Measurements from ENCODE around the gene ZNF785.
"Not testable (repeated sequence)": the region's sequence is repeated elsewhere in the genome, so short reads cannot be mapped to it uniquely, and the experiment has no call there.

The ZNF785 gene

DNA sequence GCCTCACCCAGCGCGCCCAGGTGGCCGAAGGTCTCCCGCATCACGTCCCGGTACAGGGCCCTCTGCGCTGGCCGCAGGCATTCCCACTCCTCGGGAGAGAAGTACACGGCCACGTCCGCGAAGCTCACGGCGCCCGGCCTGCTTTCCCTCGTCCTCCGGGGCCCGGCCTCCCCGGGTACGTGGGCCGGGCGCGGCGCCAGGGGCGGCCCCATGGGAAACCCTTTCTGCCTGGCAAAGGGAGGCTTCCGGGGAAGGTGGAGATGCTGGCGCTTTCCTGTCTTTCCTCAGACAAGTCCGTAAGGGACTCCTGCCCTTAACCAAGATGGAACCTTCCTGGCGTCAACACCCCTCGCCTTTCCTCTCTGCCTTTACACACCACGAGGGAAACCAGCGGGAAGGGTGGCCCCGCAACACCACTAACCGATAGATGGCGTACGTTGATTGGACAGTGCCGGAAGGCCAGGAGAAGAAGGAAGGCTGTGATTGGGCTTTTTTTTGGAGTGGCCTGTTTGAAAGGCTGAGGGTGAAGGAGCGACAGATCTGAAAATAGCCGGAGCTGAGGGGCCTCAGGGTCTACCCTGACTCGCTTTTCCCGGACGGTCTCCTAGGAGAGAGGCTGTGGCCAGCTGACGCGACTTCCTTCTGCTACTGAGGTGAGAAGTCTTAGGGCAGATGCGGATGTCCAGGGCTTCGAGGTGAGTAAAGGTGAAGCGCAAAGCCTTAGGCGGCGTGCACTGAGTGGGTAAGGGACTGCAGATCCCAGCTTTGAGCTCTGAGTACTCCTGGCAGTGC is at the start of gene ZNF785:
Gene ZNF785, minus strand, starts transcription at position 298 of the 792 bp plus-strand sequence. Its CDS starts 86 bp downstream, at position 212.
- DNase-seq: peak; percentile 93

DNA sequence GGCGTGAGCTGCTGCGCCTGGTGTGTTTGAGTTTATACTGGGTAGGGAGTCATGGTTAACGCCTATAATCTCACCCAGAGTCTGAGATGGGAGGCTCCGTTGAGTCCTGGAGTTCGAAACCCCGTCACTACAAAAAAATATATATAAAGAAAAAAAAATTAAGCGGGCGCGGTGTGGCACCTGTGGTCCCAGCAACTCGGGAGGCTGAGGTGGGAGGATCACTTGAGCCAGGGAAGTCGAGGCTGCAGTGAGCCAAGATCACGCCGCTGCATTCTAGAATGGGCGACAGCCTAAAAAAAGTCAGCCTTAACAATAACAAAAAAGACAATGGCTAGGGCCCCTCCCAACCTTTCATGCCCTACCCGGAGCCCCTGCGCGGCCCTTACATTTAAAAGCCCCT is 48.0 kb upstream of the ZNF785 start:
- no peak for DNase-seq

DNA sequence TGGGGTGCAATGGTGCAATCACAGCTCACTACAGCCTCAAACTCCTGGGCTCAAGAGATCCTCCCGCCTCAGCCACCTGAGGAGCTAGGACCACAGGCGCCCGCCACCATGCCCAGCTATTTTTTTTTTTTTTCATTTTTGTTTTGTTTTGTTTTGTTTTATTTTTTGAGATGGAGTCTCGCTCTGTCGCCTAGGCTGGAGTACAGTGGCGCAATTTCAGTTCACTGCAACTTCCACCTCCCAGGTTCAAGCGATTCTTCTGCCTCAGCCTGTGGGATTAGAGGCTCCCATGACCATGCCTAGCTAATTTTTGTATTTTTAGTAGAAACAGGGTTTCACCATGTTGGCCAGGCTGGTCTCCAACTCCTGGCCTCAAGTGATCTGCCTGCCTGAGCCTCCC is 47.0 kb upstream of the ZNF785 start:
- DNase-seq: not testable (repeated sequence)

DNA sequence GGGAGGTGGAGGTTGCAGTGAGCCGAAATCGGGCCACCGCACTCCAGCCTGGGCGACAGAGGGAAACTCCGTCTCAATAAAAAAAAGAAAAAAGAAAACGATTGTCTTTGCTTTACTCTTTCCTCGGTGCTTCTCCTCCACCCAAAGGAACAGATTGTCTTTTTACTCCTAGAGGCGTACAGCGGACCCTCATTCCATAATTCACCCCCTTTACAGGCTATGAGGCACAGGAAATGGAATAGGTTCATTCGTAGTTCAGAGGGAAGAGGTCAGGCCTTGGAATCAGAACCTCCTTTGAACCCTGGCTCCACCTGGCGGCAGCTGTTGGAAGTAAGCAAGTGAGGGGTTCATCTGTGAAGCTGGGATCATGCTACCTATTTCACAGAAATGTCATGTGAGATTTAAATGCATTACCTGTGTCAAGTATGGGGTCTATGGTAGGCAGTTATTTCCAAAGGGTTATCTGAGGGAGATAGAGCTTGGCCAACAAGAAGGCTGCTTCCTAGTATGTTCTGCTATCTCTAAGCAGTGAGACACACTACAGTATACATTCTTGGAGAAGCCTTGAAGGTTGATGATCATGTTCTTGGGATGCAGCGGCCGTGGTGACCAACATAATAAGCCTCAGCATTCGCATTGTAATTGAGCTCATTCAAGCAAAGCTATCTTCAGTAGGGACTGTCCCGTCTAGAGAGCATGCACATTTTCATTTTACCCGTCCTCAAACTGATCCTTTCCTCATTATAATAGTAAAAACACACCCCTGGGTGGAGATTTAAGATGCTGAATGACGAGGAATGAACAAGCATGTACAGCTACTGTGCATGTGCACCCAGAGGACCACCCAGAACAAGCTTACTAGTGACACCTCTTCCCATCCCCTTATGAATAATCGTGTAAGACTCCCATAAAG is 43.4 kb upstream of the ZNF785 start:
- peak; percentile 91 for DNase-seq

DNA sequence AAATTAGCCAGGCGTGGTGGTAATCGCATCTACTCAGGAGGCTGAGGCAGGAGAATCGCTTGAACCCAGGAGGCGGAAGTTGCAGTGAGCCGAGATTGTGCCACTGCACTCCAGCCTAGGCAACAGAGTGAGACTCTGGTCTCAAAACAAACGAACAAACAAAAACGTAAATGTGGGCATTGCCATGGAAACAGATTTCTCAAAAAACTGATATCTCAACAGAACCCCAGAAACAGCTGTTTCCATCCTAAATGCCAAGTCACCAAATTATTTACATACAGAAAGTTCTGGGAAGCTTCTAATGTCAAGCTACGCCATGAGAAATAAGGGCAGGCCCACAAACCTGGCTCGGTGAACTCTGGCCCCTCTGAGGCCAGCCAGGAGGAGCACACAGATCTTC is 40.7 kb upstream of the ZNF785 start:
- no peak for DNase-seq

DNA sequence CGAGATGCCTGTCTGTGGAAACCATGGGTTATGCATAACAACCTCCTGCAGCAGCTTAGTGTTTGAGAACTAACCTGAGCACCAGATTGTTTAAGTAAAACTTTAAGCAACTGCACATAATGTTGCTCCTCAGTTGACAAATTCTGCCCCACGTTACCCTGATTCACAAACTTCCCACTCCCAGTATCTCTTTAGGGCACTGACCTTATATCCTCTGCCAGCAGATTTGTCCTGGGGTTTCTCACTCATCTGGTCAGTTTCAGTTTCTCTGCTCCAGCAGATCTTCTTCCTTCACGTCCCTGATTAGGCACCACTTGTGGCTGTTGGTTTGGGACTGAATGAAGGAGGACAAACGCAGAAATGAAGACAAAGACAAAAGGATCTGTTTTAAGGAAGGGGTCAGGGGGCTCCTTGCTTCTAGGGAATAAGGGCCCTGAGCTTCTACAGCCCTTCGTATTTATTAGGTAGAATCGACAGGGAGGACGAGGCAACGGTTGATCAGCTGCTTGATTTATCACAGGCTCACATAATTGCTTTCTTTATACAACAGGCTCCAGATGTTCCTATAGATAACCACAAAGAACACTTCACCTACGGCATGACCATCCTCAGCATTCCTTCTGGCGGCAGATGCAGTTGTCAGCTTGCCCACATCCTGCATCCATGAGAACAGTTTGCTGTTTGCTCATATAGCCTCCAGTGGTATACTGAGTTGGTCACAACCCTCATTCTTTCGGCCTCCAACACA is 38.2 kb upstream of the ZNF785 start:
- DNase-seq: no peak

DNA sequence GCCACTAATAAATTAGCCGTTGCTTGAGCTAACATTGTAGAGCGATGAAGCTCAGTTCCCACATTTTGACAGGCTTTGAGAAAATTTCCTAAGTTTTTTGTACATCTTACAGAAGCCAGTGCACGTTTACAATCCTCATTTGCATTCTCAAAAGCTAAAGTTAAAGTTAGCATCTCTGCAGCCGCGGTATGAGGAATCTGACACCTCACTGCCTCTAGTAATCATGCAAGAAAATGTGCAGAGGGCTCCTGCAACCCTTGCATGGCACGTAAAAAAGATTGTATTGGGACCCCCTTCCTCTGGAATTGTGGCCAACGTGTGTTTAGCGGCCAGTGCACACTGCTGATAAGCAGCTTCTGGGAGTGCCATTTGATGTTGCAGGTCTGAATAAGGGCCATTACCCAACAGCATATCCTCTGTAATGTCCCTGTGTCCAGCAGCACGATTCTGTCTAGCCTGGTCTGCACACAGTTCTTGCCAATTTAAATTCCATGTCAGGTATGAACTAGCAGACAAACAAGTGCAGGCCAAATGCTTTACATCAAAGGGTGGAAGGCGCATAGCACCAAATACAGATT is 37.0 kb upstream of the ZNF785 start:
- DNase-seq: no peak

DNA sequence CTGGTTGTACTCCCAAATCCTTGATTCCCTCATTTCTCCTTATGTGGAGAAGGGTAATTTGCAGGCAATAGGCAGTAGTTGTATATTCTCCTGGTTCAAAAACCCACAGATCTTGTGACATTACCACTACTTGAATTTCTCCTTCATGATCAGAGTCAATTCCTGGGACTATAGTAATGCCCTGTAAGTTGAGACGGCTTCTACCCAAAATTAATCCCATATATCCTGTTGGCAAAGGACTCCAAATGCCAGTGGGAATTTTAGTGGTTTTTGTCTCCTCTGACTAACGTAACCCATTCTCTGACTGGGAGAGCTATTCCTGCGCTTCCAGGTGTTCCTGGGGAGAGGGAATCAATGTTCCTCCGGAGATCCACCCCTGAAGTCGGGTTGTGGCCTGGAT is 36.3 kb upstream of the ZNF785 start:
- DNase-seq: no peak

DNA sequence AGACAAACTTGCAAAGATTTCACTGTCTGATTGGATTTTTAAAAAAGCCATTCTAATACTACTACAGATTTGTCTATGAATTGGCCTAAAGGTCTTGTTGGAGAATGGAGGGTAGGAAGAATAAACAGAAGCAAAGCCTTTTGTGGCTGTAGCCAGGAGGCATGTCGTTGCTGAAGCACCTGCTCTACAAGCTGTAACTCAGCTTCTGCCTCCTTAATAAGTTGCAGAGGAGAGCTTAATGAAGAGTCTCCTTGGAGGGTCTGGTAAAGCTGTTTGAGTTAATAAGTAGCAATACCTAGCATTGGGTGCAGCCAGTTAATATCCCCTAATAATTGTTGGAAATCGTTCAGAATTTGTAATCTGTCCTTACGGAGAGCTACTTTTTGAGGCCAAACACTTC is 34.7 kb upstream of the ZNF785 start:
- DNase-seq: no peak

DNA sequence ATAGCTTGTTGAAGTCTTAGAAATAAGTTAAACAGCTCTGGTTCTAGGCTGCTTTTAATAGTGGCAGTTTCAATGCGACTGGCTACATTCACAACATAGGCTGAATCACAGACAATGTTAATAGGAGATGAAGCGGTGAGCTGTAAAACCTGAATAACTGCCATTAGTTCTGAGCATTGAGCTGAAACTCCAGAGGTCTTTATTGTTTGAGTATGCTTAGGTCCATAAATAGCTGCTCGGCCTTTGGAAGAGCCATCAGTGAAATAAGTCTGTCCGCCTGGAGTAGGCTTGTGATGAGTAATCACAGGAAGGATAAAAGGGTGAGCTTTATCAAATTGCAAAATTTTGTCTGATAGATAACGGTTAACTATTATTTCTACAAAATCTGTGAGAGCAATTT is 34.1 kb upstream of the ZNF785 start:
- no peak for DNase-seq

DNA sequence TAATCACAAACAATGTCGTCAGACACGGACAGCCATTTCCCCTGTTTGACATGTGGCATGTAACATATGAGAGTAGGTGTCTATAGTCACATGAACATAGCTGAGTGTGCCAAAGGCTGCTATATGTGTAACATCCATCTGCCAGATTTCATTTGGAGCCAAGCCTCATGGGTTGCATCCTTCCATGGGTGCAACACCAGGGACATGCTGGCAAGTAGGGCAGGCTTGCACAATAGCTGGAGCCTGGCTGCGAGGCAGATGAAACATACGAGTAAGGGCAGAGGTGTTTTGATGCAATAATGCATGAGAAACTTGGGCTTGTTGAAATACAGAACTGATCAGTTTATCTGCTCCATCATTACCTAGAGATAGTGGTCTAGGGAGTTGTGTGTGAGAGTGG is 33.7 kb upstream of the ZNF785 start:
- no peak for DNase-seq

DNA sequence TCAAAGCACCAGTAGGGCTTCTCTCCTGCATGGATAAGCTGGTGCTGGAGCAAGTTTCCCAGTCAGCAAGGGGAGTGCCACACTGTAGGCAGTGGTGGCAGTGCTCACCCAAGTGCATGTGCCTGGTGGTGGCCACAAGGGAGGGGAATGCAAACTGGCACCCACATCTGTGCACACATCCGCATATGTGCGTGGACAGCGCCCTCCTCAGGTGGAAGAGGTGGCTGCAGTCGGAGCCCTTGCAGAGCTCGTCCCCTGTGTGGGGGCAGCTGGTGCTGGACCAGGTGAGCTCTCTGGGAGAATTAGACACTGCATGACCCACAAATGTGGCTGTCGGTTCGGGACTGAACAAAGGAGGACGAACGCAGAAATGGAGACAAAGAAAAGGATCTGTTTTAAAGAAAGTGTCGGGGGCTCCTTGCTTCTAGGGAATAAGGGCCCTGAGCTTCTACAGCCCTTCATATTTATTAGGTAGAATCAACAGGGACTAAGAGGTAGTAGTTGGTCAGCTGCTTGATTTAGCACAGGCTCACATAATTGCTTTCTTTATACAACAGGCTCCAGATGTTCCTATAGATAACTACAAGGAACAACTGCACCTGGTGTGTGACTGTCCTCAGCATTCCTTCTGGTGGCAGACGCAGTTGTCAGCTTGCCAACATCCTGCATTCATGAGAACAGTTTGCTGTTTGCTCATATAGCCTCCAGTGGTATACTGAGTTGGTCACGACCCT is 30.0 kb upstream of the ZNF785 start:
- peak; percentile 76 for DNase-seq

DNA sequence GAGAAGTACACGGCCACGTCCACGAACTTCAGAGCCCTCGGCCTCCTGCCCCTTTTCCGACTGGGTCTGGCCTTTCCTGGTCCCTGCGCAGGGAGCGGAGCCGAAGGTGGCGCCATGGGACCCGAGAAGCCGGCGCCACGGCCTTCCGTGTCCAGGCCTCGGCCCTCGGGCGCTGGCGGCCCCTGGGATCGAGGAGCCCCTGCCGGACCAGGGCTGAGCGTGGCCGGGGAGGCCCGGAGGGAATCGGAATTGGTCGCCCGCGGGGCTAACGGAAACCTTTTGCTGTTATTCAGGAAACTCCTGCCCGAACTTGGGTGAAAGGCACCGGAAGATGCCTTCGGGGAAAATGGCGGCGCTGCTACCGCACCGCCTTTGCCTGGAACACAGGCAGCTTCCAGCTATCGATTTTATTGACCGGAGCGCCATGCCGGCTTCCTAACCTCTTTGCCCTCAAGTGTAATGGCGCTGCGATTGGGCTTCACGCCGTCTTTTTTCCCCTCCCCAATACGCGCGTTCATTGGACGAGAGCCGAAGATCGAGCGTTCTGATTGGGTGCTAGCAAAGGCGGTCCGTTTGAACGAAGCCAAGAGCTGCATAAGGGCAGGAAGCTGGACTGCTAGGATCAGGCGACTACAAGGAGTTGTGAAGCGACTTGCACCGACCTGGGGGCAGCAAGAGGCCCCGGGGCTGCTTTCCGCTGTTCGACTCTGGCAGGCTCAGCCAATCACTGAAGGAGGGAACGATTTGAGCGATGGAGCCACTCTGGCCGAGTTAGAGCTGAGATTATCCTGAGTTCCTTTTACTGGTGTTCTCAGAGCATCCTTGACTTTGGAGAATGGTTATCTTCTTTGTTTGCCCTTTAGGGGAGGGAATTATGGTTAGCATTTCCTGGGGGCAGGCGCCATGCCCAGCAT is 24.7 kb upstream of the ZNF785 start, which contains the start of gene ZNF689:
Gene ZNF689, minus strand, starts transcription at position 464 of the 914 bp plus-strand sequence. Its CDS starts 348 bp downstream, at position 116.
- peak; percentile 95 for DNase-seq

DNA sequence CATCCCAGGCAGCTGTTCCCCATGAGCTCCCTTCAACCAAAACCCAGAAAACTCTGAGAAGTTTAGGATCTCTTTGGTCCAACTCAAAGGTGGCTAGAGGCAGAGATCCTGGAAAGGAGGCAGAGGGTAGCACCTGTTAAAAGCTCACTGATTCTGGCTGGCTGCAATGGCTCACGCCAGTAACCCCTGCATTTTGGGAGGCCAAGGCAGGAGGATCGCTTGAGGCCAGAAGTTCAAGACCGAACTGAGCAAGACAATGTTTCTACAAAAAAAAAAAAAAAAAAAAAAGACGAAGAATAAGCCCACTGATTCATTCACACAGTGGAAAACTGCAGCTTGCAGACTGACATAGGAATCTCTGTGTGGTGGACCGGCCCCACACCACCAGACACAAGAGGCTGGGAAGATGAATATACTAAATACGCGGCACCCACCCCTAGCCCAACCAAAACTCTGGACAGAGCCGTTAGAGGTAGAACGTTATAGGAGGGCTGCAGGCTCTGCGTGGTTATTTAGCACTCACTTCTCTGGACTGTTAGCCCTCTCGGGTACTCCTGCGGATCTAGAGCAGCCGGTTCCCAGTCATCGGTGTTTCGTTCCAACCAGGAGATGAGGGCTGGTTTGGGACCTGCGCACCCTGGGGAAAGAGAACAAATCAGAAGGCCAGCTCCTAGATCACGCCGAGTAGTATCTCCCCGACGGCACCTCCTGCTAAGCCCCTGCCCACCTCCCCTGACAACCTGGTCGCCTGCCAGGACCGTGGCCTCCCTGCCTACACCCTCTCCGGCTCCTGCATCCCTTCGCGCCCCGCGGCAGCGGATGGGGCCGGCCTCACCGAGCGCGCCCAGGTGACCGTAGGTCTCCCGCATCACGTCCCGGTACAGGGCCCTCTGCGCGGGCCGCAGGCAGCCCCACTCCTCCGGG is 23.8 kb upstream of the ZNF785 start:
- DNase-seq: peak; percentile 53

DNA sequence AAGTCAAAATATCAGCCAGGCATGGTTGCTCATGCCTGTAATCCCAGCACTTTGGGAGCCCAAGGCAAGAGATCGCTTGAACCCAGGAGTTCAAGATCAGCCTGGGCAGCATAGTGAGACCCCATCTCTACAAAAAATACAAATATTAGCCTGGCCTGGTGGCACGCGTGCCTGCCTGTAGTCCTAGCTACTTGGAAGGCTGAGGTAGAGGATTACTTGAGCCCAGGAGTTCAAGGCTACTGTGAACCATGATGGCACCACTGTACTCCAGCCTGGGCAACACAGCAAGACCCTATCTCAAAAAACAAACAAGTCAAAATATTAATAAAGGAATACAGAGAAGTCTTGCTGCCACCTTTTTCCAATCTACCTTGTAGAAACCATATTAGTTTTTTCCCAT is 20.5 kb upstream of the ZNF785 start:
- no peak for DNase-seq

DNA sequence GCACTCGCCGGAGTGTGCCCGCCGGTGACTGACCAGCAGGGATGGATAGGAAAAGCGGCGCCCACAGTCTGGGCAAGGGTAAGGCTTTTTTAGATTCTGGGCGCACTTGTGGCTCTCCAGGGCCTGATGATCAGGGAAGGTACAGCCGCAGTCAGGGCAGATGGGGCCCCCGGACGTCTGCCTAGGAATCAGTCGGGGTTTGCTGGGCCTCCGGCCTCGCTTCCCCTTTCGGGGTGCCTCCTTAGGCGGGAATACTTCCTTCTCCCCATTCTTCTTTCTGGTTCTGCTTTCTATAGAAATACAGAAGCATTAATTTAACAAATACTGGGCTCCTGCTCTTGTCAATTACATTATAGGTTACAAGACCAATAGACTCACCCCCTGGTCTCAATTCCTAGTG is 19.7 kb upstream of the ZNF785 start:
- DNase-seq: no peak

DNA sequence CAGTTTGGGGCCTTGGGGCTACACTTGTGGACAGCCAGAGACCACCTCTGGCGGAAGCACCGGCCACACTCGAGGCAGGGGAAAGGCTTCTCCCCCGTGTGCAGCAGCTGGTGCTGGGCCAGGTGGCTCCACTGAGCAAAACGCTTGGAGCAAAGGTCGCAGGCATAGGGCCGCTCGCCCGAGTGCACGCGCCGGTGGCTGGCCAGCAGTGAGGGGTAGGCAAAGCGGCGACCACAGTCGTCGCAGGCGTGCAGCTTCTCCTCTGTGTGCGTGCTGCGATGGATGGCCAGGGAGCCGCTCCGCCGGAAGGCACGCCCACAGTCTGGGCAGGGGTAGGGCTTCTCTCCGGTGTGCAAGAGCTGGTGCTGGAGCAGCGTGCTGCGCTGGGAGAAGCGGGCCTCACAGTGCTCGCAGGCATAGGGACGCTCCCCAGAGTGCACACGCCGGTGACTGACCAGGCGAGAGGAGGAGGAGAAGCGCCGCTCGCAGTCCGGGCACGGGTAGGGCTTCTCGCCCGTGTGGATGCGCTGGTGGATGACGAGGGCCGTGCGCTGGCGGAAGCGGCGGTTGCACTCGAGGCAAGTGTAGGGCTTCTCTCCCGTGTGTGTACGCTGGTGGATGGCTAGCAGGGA is 18.9 kb upstream of the ZNF785 start:
- DNase-seq: no peak

DNA sequence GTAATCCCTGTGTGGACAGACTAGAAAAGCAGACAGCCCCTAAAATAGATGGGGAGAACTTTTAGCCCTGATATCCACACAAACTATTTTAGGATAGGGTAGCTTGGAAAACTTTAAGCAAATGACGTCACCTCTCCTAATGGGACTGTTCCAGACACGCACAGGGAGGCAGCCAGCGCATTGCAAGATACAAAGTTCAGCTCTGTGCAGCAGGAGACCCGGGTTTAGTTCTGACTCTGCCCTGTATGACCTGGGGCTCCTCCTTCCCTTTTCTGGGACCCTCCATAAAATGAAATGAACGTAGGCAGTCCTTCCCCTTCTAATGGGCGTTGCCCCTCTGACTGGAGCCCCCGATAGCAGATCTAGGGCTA is 18.4 kb upstream of the ZNF785 start:
- DNase-seq: no peak

DNA sequence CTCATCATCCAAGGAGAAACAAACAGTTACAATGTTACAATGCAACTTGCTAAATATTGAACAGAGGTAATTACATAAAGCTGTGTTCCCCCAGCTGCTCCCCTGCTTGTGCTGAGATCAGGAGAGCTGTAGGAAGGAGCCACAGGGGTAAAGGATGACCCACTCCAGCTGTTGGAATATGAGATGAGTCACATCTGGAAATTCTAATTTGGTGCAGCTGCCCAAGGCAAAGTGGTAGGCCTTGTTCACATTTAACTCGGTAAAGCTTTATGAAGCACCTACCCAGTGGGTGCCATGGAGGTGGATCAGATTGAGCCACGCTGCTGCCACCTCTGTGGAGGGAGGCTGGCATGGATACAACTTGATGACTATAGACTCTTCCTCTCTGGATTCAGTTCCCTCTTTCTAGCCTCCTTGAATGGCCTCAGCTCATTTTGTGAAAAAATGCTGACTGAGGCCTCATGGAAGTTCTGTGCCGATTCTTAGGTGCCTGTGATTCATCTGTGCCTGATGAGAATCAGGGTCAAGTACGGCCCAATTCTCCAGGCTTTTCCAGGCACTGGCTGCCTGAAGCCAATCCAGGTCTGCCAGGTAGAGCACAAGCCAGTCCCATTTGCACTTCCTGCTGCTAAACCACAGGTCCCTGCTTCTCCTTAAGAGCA is 17.2 kb upstream of the ZNF785 start:
- DNase-seq: no peak
